Measurements from ENCODE around the gene PRKCD.

DNA sequence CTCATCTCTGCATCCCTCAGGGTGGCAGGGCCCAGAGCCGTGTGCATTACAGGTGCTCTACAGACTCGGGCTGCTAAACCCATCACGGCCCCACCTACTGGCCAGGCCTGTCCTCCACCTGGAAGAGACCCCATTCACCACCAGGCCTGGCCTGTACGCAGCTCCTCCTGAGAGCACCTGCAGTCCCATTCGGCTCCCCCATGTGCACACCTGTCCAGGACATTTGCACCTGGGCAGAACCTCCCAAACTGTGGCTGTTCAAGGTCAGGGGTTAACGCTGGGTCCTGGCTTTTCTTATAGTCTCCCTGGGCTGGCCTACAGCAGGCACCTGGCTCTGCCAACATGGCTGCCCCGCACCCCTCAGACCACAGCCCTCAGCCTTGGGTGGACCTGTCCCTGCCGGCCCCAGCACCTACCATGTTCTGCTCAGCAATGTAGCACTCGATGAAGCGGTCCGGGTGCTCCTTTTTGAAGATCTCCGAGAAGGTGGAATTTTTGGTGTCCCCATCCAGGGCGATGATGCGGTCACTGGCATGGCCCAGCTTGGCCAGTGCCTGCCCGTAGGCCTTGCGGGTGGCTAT, 69.1 kb downstream of the PRKCD start:
- TF ChIP-seq EZH2phosphoT487 (IDR thresholded peaks at IDR 0.05; ENCODE audit: insufficient read depth, low read depth) = no peak
- no peak for TF ChIP-seq EZH2 (IDR thresholded peaks at IDR 0.05; ENCODE audit: insufficient read depth, poor library complexity, severe bottlenecking)

Data from GM23248 (cell line).